Neuron (in vitro differentiated cells): ENCODE data around the gene TEAD1.

ENCODE experiments used
- H2AFZ ChIP-seq: one replicate; pipeline ENCODE4 v1.6.1; 2013; ENCODE audit warnings: low read depth, mild to moderate bottlenecking, inconsistent platforms, low read length, moderate library complexity
- H3K27me3 ChIP-seq: one replicate; pipeline ENCODE4 v1.6.1; 2013; ENCODE audit warnings: low read length; ENCODE audit not compliant: insufficient read depth
- H3K36me3 ChIP-seq: one replicate; pipeline ENCODE4 v1.6.1; 2013; ENCODE audit warnings: low read length; ENCODE audit not compliant: insufficient read depth
- H3K4me1 ChIP-seq: one replicate; pipeline ENCODE4 v1.6.1; 2013; ENCODE audit warnings: low read length; ENCODE audit not compliant: insufficient read depth
- H3K4me3 ChIP-seq: 2 replicates; pipeline ENCODE4 v1.5.1; 2013; ENCODE audit warnings: mild to moderate bottlenecking, low read length, moderate library complexity
- H3K9me3 ChIP-seq: one replicate; pipeline ENCODE4 v1.6.1; 2013; ENCODE audit warnings: low read length

The TEAD1 gene

GRCh38 chr11:12822392-12823022 is 148.3 kb downstream of the TEAD1 start:
- Histone ChIP-seq H3K4me3 (no peak overlapping the region), H3K36me3 (no peaks in the 10 kb centered on the region), H2AFZ (no peak overlapping the region), H3K9me3 (no peaks in the 10 kb centered on the region), H3K4me1 (peaks cover 52% of the 10 kb centered on the region), H3K27me3 (no peaks in the 10 kb centered on the region)

- Histone ChIP-seq H3K36me3 (no peaks in the 10 kb centered on the region), H3K9me3 (no peaks in the 10 kb centered on the region), H3K4me1 (peaks cover 69% of the 10 kb centered on the region), H2AFZ (no peak overlapping the region), H3K4me3 (no peak overlapping the region), H3K27me3 (no peaks in the 10 kb centered on the region)
Observed at GRCh38 chr11:12824281-12825041, 150.2 kb downstream of the TEAD1 start.

GRCh38 chr11:12826441-12826840 is 152.2 kb downstream of the TEAD1 start:
- H3K27me3 ChIP-seq, result no peaks in the 10 kb centered on the region
- H3K9me3 ChIP-seq, result no peaks in the 10 kb centered on the region
- H2AFZ ChIP-seq, result no peak overlapping the region
- peaks cover 77% of the 10 kb centered on the region for H3K4me1 ChIP-seq
- no peaks in the 10 kb centered on the region for H3K36me3 ChIP-seq
- H3K4me3 ChIP-seq, result no peak overlapping the region

- peaks cover 73% of the 10 kb centered on the region for H3K4me1 ChIP-seq
- no peaks in the 10 kb centered on the region for H3K36me3 ChIP-seq
- no peak overlapping the region for H2AFZ ChIP-seq
- no peaks in the 10 kb centered on the region for H3K27me3 ChIP-seq
- H3K9me3 ChIP-seq, result no peaks in the 10 kb centered on the region
- peak overlapping the region; percentile 62 for H3K4me3 ChIP-seq
Observed at GRCh38 chr11:12827369-12827768, 153.1 kb downstream of the TEAD1 start.

GRCh38 chr11:12827929-12828812 is 153.9 kb downstream of the TEAD1 start:
- Histone ChIP-seq H2AFZ (no peak overlapping the region), H3K4me3 (peak overlapping the region; percentile 62), H3K9me3 (no peaks in the 10 kb centered on the region), H3K27me3 (no peaks in the 10 kb centered on the region), H3K36me3 (no peaks in the 10 kb centered on the region), H3K4me1 (peaks cover 65% of the 10 kb centered on the region)

- Histone ChIP-seq H3K4me3 (peak overlapping the region; percentile 62), H3K9me3 (no peaks in the 10 kb centered on the region), H2AFZ (no peak overlapping the region), H3K27me3 (no peaks in the 10 kb centered on the region), H3K36me3 (no peaks in the 10 kb centered on the region), H3K4me1 (peaks cover 56% of the 10 kb centered on the region)
Observed at GRCh38 chr11:12829131-12829530, 154.9 kb downstream of the TEAD1 start.

- no peak overlapping the region for H2AFZ ChIP-seq
- H3K4me3 ChIP-seq, result no peak overlapping the region
- no peaks in the 10 kb centered on the region for H3K27me3 ChIP-seq
- no peaks in the 10 kb centered on the region for H3K36me3 ChIP-seq
- peaks cover 50% of the 10 kb centered on the region for H3K4me1 ChIP-seq
- no peaks in the 10 kb centered on the region for H3K9me3 ChIP-seq
Observed at GRCh38 chr11:12829540-12830314, 155.5 kb downstream of the TEAD1 start.

- no peak overlapping the region for H3K4me3 ChIP-seq
- no peaks in the 10 kb centered on the region for H3K9me3 ChIP-seq
- H2AFZ ChIP-seq, result no peak overlapping the region
- no peaks in the 10 kb centered on the region for H3K27me3 ChIP-seq
- no peaks in the 10 kb centered on the region for H3K36me3 ChIP-seq
- H3K4me1 ChIP-seq, result peaks cover 34% of the 10 kb centered on the region
Observed at GRCh38 chr11:12831471-12832202, 157.4 kb downstream of the TEAD1 start.

GRCh38 chr11:12832480-12833224 is 158.4 kb downstream of the TEAD1 start:
- Histone ChIP-seq H3K36me3 (no peaks in the 10 kb centered on the region), H3K4me3 (no peak overlapping the region), H3K9me3 (no peaks in the 10 kb centered on the region), H3K27me3 (no peaks in the 10 kb centered on the region), H3K4me1 (peaks cover 24% of the 10 kb centered on the region), H2AFZ (no peak overlapping the region)

GRCh38 chr11:12834166-12834565 is 159.9 kb downstream of the TEAD1 start:
- Histone ChIP-seq H2AFZ (no peak overlapping the region), H3K4me1 (peaks cover 12% of the 10 kb centered on the region), H3K9me3 (no peaks in the 10 kb centered on the region), H3K36me3 (no peaks in the 10 kb centered on the region), H3K4me3 (no peak overlapping the region), H3K27me3 (no peaks in the 10 kb centered on the region)

GRCh38 chr11:12834630-12835029 is 160.4 kb downstream of the TEAD1 start:
- H3K4me1 ChIP-seq, result peaks cover 7% of the 10 kb centered on the region
- no peak overlapping the region for H3K4me3 ChIP-seq
- no peaks in the 10 kb centered on the region for H3K27me3 ChIP-seq
- no peaks in the 10 kb centered on the region for H3K9me3 ChIP-seq
- H2AFZ ChIP-seq, result no peak overlapping the region
- H3K36me3 ChIP-seq, result no peaks in the 10 kb centered on the region
